Testis (tissue), 2 donors: ENCODE measurements around the gene PHAF1.

Experiments
- CTCF ChIP-seq, 3 experiments: fragments of 450-650 bp in 2 of 3; fragments of 200-600 bp in 1 of 3; sonication (generic) in 1 of 3; IDR thresholded peaks; one replicate each; pipeline ENCODE4 v1.5.1; 2016 to 2019; ENCODE audit warnings: antibody characterized with exemption in 3 of 3, mild to moderate bottlenecking in 2 of 3, moderate library complexity in 1 of 3
- POLR2A ChIP-seq: fragments of 450-650 bp; IDR thresholded peaks from one replicate; pipeline ENCODE4 v1.6.1; 2017; ENCODE audit warnings: antibody characterized with exemption, mild to moderate bottlenecking, moderate library complexity

- TF ChIP-seq POLR2A (no peak), CTCF (IDR thresholded peaks at IDR 0.05) (peak in 2 of 3 experiments; percentile 39 to 57)
These were observed 60.0 kb downstream of the PHAF1 start for GRCh38 chr16:67169642-67170167.
